WI38 (cell line): ENCODE data around the gene IL4R.
A peak's percentile ranks its signal among the peaks of the same experiment; 100 is the strongest.

ENCODE experiments used
- H3K4me3 ChIP-seq: 2 replicates; pipeline ENCODE4 v1.5.1; 2011; ENCODE audit warnings: low read depth, mild to moderate bottlenecking, control low read depth, low read length
- CTCF ChIP-seq: IDR thresholded peaks from 2 replicates; pipeline ENCODE4 v1.5.1; 2012; ENCODE audit warnings: low read depth, mild to moderate bottlenecking, control low read depth, low read length

The IL4R gene

GRCh38 chr16:27366687-27367460 lies 53.1 kb downstream of the IL4R start:
- no peak overlapping the region for H3K4me3 ChIP-seq
- no peak for TF ChIP-seq CTCF

GRCh38 chr16:27367461-27368357 lies 53.9 kb downstream of the IL4R start:
- no peak overlapping the region for H3K4me3 ChIP-seq
- TF ChIP-seq CTCF, result peak; percentile 59

- no peak for TF ChIP-seq CTCF
Measured at GRCh38 chr16:27368358-27368722, 54.6 kb downstream of the IL4R start.

GRCh38 chr16:27369806-27370205 lies 56.0 kb downstream of the IL4R start:
- no peak overlapping the region for H3K4me3 ChIP-seq
- TF ChIP-seq CTCF, result no peak

More at GRCh38 chr16:27368358-27368722, 54.6 kb downstream of the IL4R start:
- no peak overlapping the region for H3K4me3 ChIP-seq

GRCh38 chr16:27370318-27370717 lies 56.5 kb downstream of the IL4R start:
- TF ChIP-seq CTCF, result no peak
- no peak overlapping the region for H3K4me3 ChIP-seq

- no peak overlapping the region for H3K4me3 ChIP-seq
- TF ChIP-seq CTCF, result no peak
Measured at GRCh38 chr16:27373312-27373711, 59.5 kb downstream of the IL4R start.
